ENCODE measurements around the gene GCKR.

Gene GCKR

GRCh38 chr2:27496357-27497287 lies at the start of gene GCKR:
GCKR (plus strand) TSS chr2:27496839; CDS start chr2:27496905, 66 bp downstream.
- no peak for DNase-seq (ENCODE audit: low read depth in 3 of 3)

- no peak for DNase-seq (ENCODE audit: low read depth in 3 of 3)
Measured at GRCh38 chr2:27448381-27448780, 48.3 kb upstream of the GCKR start.

GRCh38 chr2:27451095-27451494 lies 45.5 kb upstream of the GCKR start:
- no peak for DNase-seq (ENCODE audit: low read depth in 3 of 3)

GRCh38 chr2:27453968-27454367 lies 42.7 kb upstream of the GCKR start:
- DNase-seq (ENCODE audit: low read depth in 3 of 3): no peak

- DNase-seq (ENCODE audit: low read depth in 3 of 3): no peak
Measured at GRCh38 chr2:27461118-27461517, 35.5 kb upstream of the GCKR start.

GRCh38 chr2:27464443-27464842 lies 32.2 kb upstream of the GCKR start:
- no peak for DNase-seq (ENCODE audit: low read depth in 3 of 3)

- no peak for DNase-seq (ENCODE audit: low read depth in 3 of 3)
Measured at GRCh38 chr2:27471961-27472360, 24.7 kb upstream of the GCKR start.

- DNase-seq (ENCODE audit: low read depth in 3 of 3): no peak
Measured at GRCh38 chr2:27485496-27485895, 11.1 kb upstream of the GCKR start.

- no peak for DNase-seq (ENCODE audit: low read depth in 3 of 3)
Measured at GRCh38 chr2:27489118-27489497, 7.5 kb upstream of the GCKR start.

- DNase-seq (ENCODE audit: low read depth in 3 of 3): peak; percentile 96 to 99 (median 98)
Measured at GRCh38 chr2:27489498-27490397, 6.9 kb upstream of the GCKR start, which contains the start of gene IFT172. IFT172 (minus strand) TSS chr2:27489743; CDS start chr2:27489653, 90 bp downstream.

- DNase-seq (ENCODE audit: low read depth in 3 of 3): no peak
Measured at GRCh38 chr2:27492557-27492956, 4.1 kb upstream of the GCKR start.

GRCh38 chr2:27493948-27494283 lies 2.7 kb upstream of the GCKR start:
- no peak for DNase-seq (ENCODE audit: low read depth in 3 of 3)

GRCh38 chr2:27494284-27494943 lies 2.2 kb upstream of the GCKR start:
- no peak for DNase-seq (ENCODE audit: low read depth in 3 of 3)

- no peak for DNase-seq (ENCODE audit: low read depth in 3 of 3)
Measured at GRCh38 chr2:27494944-27495554, 1.6 kb upstream of the GCKR start, which contains the start of gene FNDC4. FNDC4 (minus strand) TSS chr2:27495200; CDS start chr2:27494679, 521 bp downstream.

- no peak for DNase-seq (ENCODE audit: low read depth in 3 of 3)
Measured at GRCh38 chr2:27495840-27496356, 741 bp upstream of the GCKR start.

GRCh38 chr2:27497288-27497627 lies 619 bp downstream of the GCKR start:
- no peak for DNase-seq (ENCODE audit: low read depth in 3 of 3)

GRCh38 chr2:27498975-27499374 lies 2.3 kb downstream of the GCKR start:
- no peak for DNase-seq (ENCODE audit: low read depth in 3 of 3)

GRCh38 chr2:27501042-27501441 lies 4.4 kb downstream of the GCKR start:
- no peak for DNase-seq (ENCODE audit: low read depth in 3 of 3)

GRCh38 chr2:27502142-27502541 lies 5.5 kb downstream of the GCKR start:
- no peak for DNase-seq (ENCODE audit: low read depth in 3 of 3)

GRCh38 chr2:27506587-27506986 lies 9.9 kb downstream of the GCKR start:
- no peak for DNase-seq (ENCODE audit: low read depth in 3 of 3)

- no peak for DNase-seq (ENCODE audit: low read depth in 3 of 3)
Measured at GRCh38 chr2:27507293-27507692, 10.7 kb downstream of the GCKR start.
